IMR-90 (cell line): ENCODE data around the gene PRR29.

Experiments used
- FOS ChIP-seq: fragments of 150-350 bp; IDR thresholded peaks from 2 replicates; pipeline ENCODE4 v1.6.1; 2016; ENCODE audit warnings: low read depth, low read length
- POLR2A ChIP-seq: IDR thresholded peaks from 2 replicates; pipeline ENCODE4 v1.6.1; 2012; ENCODE audit warnings: mild to moderate bottlenecking, low read depth, low read length
- RCOR1 ChIP-seq: IDR thresholded peaks from 2 replicates; pipeline ENCODE4 v1.6.1; 2012; ENCODE audit warnings: mild to moderate bottlenecking, low read length, improper control_type of control experiment; ENCODE audit not compliant: insufficient replicate concordance
- SMC3 ChIP-seq: fragments of 150-350 bp; IDR thresholded peaks from 2 replicates; pipeline ENCODE4 v1.6.1; 2016; ENCODE audit warnings: low read depth, mild to moderate bottlenecking, antibody characterized with exemption, low read length, moderate library complexity
- TF ChIP-seq, protein P1 (sequence below): conservative IDR thresholded peaks from 2 replicates; pipeline ENCODE4 v1.5.1; 2012; ENCODE audit warnings: mild to moderate bottlenecking, low read depth, low read length, improper control_type of control experiment
- TF ChIP-seq, protein P2 (sequence below): fragments of 150-350 bp; IDR thresholded peaks from 2 replicates; pipeline ENCODE4 v1.6.1; 2017; ENCODE audit warnings: mild to moderate bottlenecking, antibody characterized with exemption, low read length, low read depth

DNA sequence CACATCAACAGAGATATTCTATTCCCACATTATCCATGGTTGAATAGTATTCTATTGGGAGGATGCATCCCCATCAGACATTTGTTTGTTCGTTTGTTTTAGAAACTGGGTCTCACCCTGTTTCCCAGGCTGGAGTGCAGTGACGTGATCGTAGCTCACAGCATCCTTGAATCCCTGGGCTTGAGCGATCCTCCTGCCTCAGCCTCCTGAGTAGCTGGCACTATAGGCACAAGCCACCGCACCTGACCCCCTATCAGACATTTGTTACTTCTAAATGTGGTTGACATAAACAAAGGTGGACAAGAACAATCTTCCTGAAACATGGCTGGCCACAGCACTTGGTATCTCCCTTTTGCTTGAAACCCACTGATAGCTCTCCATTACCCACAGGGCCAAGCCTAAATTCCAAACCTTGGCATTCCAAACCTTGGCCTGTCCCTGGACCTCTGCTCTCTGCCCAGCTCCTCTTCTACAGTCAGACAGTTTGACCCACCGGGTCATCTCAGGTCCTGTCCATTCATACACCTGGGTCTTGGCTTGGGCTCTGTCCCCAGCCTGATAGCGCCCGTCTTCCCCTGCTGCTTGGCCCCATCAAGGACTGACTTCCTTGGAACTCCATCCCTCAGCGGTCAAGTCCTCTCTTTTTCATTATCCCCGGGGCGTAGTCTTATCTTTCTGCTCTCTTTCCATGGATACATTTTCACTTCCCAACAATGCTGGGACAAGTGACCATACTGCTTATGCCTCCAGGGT lies 1.5 kb upstream of the PRR29 start:
- TF ChIP-seq, protein P1, sequence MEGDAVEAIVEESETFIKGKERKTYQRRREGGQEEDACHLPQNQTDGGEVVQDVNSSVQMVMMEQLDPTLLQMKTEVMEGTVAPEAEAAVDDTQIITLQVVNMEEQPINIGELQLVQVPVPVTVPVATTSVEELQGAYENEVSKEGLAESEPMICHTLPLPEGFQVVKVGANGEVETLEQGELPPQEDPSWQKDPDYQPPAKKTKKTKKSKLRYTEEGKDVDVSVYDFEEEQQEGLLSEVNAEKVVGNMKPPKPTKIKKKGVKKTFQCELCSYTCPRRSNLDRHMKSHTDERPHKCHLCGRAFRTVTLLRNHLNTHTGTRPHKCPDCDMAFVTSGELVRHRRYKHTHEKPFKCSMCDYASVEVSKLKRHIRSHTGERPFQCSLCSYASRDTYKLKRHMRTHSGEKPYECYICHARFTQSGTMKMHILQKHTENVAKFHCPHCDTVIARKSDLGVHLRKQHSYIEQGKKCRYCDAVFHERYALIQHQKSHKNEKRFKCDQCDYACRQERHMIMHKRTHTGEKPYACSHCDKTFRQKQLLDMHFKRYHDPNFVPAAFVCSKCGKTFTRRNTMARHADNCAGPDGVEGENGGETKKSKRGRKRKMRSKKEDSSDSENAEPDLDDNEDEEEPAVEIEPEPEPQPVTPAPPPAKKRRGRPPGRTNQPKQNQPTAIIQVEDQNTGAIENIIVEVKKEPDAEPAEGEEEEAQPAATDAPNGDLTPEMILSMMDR, result no peak
- TF ChIP-seq POLR2A (no peak), RCOR1 (no peak), FOS (no peak), SMC3 (no peak)
- TF ChIP-seq, protein P2, sequence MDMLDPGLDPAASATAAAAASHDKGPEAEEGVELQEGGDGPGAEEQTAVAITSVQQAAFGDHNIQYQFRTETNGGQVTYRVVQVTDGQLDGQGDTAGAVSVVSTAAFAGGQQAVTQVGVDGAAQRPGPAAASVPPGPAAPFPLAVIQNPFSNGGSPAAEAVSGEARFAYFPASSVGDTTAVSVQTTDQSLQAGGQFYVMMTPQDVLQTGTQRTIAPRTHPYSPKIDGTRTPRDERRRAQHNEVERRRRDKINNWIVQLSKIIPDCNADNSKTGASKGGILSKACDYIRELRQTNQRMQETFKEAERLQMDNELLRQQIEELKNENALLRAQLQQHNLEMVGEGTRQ, result no peak
